Memory B cell (primary cell): Measurements from ENCODE around the gene NPHP1.
"Not testable (repeated sequence)": the region's sequence is repeated elsewhere in the genome, so short reads cannot be mapped to it uniquely, and the experiment has no call there.

ENCODE experiments used
- ATAC-seq: fragments of 150-1000 bp; cut with Tn5 transposase; 2 replicates; pipeline ENCODE4 v1.10.0; 2021; ENCODE audit warnings: low read depth, mild to moderate bottlenecking, moderate library complexity
- DNase-seq, 2 donors: peaks; one replicate each; pipeline ENCODE4 v3.0.0; 2022; ENCODE audit warnings: low spot score in 2 of 2
- H3K27ac Mint-ChIP-seq: one replicate; pipeline ENCODE4 v1.8.0; 2022; ENCODE audit warnings: mild to moderate bottlenecking, moderate library complexity, mixed read lengths
- H3K27me3 Mint-ChIP-seq: one replicate; pipeline ENCODE4 v1.8.0; 2022; ENCODE audit warnings: mixed read lengths
- H3K36me3 Mint-ChIP-seq: one replicate; pipeline ENCODE4 v1.8.0; 2022; ENCODE audit warnings: mild to moderate bottlenecking, mixed read lengths
- H3K4me1 Mint-ChIP-seq: one replicate; pipeline ENCODE4 v1.8.0; 2022; ENCODE audit warnings: mixed read lengths
- H3K4me3 Mint-ChIP-seq: one replicate; pipeline ENCODE4 v1.8.0; 2022; ENCODE audit warnings: mild to moderate bottlenecking, moderate library complexity, mixed read lengths
- H3K9me3 Mint-ChIP-seq: one replicate; pipeline ENCODE4 v1.8.0; 2022; ENCODE audit warnings: mixed read lengths

Gene NPHP1

DNA sequence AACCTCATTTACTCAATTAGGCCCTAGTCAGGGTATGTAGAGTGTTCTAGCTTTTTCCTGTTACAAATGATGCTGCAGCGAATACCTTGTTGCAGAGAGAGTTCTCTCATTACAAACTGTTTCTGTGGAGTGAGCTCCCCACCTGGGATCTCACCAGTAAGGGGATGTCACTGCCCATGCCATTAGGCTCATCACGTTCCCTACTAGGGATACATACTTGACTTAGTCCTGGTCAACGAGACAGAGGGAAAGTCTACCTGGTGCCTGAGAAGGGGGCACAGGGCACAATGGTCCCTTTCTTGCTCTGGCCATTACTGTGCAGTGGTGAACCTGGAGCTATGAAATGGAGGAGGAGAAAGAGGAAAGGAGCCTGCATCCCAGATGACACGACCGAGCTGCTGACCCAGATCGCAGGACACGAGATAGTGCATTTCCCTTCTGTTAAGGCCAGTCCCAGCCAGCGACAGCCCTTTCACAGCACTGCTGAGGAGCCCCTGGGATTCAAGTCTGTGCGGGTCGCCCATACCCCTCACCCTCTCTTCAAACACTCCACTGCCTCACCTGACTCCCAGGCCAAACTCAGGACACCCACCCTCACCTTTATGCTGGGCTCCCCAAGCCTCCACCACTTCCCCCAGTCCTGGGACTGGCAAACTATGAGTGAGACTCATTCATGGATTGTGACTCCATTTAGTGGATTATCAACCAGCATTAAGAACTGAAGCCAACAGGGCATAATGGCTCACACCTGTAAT, 105.2 kb downstream of the NPHP1 start:
- no peak overlapping the region for H3K4me3 Mint-ChIP-seq
- H3K9me3 Mint-ChIP-seq: peaks cover 5% of the 10 kb centered on the region
- H3K27ac Mint-ChIP-seq: no peak overlapping the region
- H3K4me1 Mint-ChIP-seq: no peaks in the 10 kb centered on the region
- no peak for ATAC-seq
- no peak for DNase-seq
- no peaks in the 10 kb centered on the region for H3K36me3 Mint-ChIP-seq
- H3K27me3 Mint-ChIP-seq: peaks cover 19% of the 10 kb centered on the region

DNA sequence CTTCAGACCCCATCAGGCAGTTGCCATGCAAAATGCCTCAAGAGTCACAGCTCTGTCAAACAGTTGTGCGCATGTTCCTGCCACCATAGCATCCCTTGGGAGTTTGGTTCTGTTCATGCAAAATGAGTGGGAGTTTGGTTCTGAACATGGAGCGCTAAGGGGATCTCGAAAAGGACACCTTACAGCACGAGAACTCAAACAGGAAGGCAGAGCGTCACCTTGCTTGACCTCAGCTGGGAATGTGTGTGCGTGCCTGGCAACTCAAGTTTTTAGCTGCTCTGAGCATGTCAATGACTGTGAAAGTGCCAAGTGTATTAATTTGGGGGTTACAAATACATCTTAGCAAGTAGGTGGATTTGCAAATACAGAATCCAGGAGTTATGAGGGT, 105.8 kb downstream of the NPHP1 start:
- Mint-ChIP-seq H3K9me3 (peaks cover 5% of the 10 kb centered on the region), H3K4me3 (no peak overlapping the region), H3K27me3 (peaks cover 14% of the 10 kb centered on the region), H3K4me1 (no peaks in the 10 kb centered on the region), H3K27ac (no peak overlapping the region), H3K36me3 (no peaks in the 10 kb centered on the region)
- no peak for DNase-seq
- no peak for ATAC-seq

DNA sequence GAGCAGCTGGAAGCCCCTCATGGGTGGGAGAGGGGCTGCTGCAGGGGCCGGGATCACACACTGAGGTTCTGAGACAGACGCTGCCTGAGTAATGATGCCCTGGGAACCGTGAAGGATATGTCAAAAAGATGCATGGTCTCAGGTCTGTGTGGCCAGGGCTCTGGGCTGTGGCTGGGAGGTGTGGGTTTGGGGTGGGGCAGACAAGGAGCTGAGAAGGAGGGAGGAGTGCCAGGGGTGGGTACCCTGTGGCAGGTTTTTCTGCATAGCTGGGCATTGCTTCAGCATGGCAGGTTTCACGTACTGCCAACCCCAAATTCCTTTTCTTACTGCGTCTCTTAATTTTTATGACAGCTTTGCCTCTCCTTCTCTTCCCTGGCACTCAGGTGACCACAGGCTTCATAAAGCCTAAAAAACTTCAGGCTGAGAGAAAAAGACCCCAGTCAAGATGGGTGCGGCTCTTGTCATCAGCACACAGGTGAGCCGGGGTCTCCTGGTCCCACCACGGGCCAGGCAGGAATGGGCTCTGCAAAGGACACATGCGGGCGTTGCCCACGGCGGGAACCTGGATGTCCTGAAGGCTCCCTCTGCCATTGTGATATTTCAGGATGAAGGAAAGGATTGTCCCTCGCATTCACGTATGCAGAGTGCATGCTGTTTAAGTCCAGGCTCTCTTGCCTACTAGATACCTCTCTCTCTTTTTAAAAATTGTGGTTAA, 107.2 kb downstream of the NPHP1 start:
- DNase-seq (no peak), ATAC-seq (no peak)
- Mint-ChIP-seq H3K27ac (no peak overlapping the region), H3K36me3 (no peaks in the 10 kb centered on the region), H3K4me3 (no peak overlapping the region), H3K9me3 (peaks cover 5% of the 10 kb centered on the region), H3K27me3 (peaks cover 9% of the 10 kb centered on the region), H3K4me1 (no peaks in the 10 kb centered on the region)

DNA sequence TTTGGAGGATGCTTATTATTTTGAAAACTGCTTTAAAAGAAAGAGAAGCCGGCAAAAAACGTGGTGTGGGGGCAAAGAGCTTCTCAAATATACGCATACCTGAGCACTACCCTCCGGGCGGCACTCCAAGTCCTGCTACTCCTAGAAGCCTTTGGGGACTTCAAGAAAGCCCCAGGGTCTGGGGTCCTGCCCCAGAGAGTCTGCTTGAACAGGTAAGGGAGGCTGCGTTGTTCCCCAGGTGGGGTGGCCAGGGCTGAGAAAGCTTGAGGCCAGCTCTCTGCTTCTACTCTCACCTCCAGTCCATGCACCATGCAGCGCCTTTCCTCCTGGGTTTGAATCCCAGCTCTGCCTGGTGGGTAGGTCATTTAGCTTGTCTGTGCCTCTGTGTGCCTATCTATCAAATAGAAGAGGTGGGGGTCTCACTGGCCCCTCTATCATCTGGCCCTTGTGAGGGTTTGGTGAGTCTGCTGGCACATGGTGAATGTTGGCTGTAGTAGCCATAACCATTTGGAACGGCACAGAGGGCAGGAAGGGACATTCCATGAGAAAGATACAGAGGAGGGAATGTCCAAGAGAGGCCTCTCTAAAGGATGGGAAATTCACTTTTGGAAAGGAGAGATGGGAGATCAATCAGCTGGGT, 108.7 kb downstream of the NPHP1 start:
- DNase-seq (no peak), ATAC-seq (no peak)
- H3K4me3 Mint-ChIP-seq: no peak overlapping the region
- H3K4me1 Mint-ChIP-seq: no peaks in the 10 kb centered on the region
- H3K27ac Mint-ChIP-seq: no peak overlapping the region
- peaks cover 1% of the 10 kb centered on the region for H3K27me3 Mint-ChIP-seq
- peaks cover 5% of the 10 kb centered on the region for H3K9me3 Mint-ChIP-seq
- no peaks in the 10 kb centered on the region for H3K36me3 Mint-ChIP-seq

DNA sequence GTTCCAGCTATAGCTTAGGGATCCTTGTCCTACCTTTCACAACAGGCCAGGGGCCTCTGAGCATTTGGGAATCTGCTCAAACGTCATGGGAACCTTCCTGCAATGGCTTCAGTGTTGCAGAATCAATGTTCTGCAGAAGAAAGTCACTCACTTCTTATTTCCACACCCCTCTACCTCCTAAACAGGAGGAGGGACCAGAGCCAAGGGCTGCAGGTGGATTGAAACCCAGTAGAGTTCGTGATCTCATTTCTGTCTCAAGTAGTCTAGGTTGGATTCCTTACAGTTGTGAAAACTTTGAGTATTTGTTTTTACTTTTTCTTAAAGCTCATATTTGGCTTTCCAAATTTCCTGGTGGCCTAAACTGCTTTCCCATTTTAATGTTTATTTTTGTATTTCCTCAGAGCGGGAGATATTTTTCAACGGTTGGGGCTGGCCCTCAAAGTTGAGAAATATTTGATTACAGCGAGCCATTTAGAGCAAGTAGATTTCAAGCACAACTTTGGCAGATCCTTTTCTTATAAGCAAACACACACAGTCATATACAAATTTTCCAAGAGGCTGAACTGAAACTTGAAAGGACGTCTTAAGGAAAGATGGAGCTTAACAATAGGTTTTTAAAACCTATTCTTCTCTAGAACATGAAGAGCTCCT, 109.8 kb downstream of the NPHP1 start:
- H3K36me3 Mint-ChIP-seq, H3K27me3 Mint-ChIP-seq, H3K4me3 Mint-ChIP-seq, H3K9me3 Mint-ChIP-seq, DNase-seq, H3K4me1 Mint-ChIP-seq, H3K27ac Mint-ChIP-seq, ATAC-seq: not testable (repeated sequence)

DNA sequence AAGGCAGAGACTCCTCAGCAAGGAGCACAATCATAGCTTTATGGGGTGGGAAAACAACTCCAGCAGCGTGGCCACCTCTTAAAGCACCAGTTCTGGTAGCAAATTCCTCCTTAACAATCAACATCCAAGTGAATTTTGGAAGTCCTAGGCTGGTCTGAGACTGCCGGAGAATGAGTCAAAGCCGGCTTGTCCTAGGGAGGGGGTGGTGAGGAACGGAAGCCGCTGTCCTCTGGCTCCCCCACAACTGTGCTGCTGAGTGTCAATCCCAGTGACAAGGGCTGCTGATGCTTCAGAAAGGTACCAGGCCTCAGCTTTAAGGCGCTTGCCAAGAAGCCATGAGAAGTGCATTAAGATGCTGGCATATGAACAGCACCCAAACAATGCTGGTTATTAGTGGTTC, 110.9 kb downstream of the NPHP1 start:
- not testable (repeated sequence) for H3K4me3 Mint-ChIP-seq, H3K9me3 Mint-ChIP-seq

DNA sequence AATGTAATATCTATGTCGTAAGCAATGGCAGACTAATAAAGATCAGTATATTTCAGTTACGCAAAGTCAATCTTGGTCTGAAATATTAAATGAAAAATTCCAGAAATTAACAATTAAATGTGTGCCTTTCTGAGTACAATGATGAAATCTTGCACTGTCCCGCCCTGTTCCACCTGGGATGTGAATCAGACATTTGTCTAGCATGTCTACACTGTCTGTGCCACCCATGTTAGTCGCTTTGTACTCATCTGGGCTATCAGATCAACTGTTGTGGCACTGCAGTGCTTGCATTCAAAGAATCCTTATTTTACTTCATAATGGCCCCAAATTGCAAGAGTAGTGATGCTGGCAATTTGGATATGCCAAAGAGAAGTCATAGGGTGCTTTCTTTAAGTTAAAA, 114.6 kb downstream of the NPHP1 start:
- H3K4me3 Mint-ChIP-seq, H3K27ac Mint-ChIP-seq, H3K4me1 Mint-ChIP-seq, H3K27me3 Mint-ChIP-seq, DNase-seq, ATAC-seq, H3K36me3 Mint-ChIP-seq, H3K9me3 Mint-ChIP-seq: not testable (repeated sequence)

More for the DNA sequence above, 110.9 kb downstream of the NPHP1 start:
- not testable (repeated sequence) for DNase-seq, H3K27me3 Mint-ChIP-seq, H3K4me1 Mint-ChIP-seq, H3K36me3 Mint-ChIP-seq, ATAC-seq, H3K27ac Mint-ChIP-seq

DNA sequence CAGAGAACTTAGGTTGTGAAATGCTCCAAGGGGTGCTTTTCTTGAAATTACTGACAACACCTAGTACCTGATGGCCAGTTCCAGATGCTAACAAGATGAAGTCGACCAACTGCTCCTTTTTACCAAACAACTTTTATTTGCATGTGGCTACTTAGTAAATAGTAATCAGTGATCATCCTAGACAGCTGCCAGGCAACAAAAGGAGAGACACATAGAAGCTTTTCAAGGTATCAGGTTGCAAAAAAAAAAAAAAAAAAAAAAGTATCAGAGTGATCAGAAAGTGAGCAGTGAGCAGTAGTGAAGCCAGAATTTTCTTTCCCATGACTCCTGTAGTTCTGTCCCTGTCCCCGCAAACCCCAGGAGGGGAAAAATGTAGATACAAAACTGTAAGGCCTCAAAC, 121.1 kb downstream of the NPHP1 start:
- not testable (repeated sequence) for H3K4me3 Mint-ChIP-seq, H3K9me3 Mint-ChIP-seq, ATAC-seq, H3K27ac Mint-ChIP-seq, H3K36me3 Mint-ChIP-seq, H3K4me1 Mint-ChIP-seq, H3K27me3 Mint-ChIP-seq, DNase-seq

DNA sequence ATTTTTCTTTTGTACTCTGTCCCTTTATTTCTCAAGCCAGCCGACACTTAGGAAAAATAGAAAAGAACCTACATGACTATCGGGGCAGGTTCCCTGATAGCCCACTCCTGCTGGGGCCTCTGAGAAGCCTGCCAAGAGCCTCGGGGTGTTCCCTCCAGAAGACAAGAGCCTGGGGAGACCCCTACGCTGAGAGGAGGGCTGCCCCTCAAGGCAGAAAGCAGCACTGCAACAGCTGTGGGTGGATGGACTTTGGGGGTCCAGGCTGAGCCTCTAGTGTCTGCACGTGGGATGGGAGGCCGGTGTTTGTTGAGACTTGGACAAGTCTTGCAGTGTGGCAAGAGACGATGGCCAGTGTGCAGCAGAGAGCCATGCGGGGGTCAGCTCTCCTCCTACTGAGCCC, 121.7 kb downstream of the NPHP1 start:
- DNase-seq, H3K36me3 Mint-ChIP-seq, ATAC-seq, H3K4me1 Mint-ChIP-seq, H3K27ac Mint-ChIP-seq, H3K9me3 Mint-ChIP-seq, H3K27me3 Mint-ChIP-seq, H3K4me3 Mint-ChIP-seq: not testable (repeated sequence)

DNA sequence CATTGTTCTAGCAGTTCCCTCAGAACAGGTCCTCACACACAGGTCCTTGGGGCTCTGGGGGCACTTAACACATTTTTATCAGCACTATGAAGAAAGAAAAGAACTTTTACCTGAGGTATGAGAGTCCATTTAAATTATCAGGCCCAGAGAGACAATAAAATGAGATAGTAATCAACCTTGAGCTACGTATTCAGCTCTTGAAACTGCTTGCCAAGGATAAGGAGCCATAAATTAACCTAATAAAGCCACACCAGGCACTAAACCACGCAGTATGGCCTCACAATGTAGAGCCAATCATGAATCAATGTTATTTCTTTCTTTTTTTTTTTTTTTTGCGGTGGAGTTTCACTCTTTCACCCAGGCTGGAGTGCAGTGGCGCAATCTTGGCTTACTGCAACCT, 126.7 kb downstream of the NPHP1 start:
- not testable (repeated sequence) for H3K36me3 Mint-ChIP-seq, H3K9me3 Mint-ChIP-seq, DNase-seq, H3K4me1 Mint-ChIP-seq, H3K27ac Mint-ChIP-seq, H3K27me3 Mint-ChIP-seq, H3K4me3 Mint-ChIP-seq, ATAC-seq

DNA sequence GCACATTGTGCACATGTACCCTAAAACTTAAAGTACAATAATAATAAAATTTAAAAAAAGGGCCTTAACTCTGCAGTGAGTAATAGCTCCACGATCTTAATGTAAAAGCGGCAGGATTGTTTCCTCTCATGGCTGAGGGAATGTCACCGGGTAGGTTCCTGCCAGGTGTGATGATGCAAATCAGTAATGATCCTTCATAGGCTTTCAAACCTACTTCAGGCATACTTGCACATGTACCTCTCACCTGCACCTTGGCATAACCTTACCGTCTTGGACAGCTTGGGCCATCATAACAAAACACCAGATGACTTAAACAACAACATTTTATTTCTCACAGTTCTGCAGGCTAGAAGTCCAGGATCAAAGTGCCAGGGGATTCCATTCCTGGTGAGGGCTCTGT, 128.9 kb downstream of the NPHP1 start:
- not testable (repeated sequence) for ATAC-seq

More for the DNA sequence above, 128.9 kb downstream of the NPHP1 start:
- H3K27me3 Mint-ChIP-seq, H3K4me1 Mint-ChIP-seq, H3K9me3 Mint-ChIP-seq, H3K4me3 Mint-ChIP-seq, H3K27ac Mint-ChIP-seq, H3K36me3 Mint-ChIP-seq, DNase-seq: not testable (repeated sequence)
